NCI-H2196 treated with DMSO at 0.1 percent for 48 hours (cell line): ENCODE data around the gene TCP10L.
"Not testable (repeated sequence)": the region's sequence is repeated elsewhere in the genome, so short reads cannot be mapped to it uniquely, and the experiment has no call there.

Experiments
- DNase-seq: peaks from one replicate; lab custom pipeline; 2025; ENCODE audit not compliant: unreplicated experiment; lab: John Stamatoyannopoulos, UW

Gene TCP10L, protein sequence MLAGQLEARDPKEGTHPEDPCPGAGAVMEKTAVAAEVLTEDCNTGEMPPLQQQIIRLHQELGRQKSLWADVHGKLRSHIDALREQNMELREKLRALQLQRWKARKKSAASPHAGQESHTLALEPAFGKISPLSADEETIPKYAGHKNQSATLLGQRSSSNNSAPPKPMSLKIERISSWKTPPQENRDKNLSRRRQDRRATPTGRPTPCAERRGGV

DNA sequence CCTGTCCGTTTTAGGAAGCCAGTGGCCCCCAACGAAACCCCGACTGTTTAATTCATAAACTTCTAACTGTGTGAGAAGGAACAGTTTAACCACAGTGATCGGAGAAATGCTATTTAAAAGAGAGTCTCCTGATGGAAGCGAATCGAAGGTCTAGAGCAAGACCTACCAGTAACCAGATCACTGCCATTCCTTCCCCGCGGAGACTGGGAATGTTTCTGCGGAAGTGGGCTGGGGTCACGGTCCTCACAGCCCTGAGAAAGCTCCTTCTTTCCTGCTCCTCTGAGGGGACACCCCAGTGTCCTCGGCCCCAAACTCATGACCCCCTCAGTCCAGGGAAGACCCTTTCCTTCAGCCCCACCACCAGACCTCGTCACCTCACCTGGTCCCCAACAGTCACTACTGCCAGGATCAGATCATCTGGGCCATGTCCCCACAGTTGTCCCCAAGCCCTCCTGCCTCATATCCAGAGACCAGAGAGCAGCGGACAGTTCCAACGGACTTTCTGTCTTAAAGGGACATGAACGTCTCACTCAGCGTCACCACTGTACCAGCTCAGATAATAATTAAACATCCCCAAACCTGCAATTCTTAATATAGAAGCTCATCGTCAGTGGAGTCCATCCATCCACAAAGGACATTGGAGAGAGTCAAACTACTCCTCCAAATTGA, at the start of gene TCP10L:
TSS of gene TCP10L (minus strand) at position 482 of the 669 bp plus-strand sequence. CDS start 1,219 bp downstream, outside the sequence.
- no peak for DNase-seq

DNA sequence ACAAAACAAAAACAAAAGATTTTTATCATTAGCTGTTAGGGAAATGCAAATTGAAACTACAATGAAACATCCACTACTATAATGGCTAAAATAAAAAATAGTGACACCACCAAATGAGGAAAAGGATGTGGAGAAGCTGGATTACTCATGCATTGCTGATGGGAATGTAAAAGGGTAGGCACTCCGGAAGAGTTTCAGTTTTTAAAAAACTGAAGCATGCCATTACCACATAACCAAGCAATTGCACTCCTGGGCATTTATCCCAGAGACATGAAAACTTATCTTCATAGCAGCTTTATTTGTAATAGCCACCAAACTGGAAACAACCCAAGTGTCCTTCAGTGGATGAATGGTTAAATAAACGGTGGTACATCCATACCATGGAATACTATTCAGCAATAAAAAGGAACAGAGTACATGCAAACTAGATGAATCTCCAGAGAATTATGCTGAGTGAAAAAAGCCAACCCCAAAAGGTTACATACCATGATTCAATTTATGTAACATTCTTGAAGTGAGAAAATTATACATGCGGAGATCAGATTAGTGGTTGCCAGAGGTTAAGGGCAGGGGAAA, 41.4 kb upstream of the TCP10L start:
- no peak for DNase-seq

DNA sequence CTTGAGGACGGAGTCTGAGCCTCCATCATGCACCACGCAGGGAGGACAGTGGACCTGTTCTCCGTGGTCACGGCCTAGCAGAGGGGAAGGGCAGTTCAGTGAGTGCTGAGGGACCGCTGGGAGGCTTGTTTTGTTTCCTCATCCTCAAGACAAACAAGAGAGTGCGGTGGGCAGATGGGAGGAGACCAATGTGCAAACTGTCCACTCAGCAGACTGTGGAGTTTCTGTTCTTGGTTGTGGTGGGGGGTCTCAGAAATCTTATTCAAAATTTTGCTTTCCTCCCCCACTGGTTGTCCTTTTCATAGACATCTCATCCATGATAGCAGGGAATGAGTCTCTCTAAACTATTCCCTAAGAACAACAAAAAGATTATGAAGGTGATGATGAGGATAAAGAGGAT, 32.9 kb upstream of the TCP10L start:
- not testable (repeated sequence) for DNase-seq

DNA sequence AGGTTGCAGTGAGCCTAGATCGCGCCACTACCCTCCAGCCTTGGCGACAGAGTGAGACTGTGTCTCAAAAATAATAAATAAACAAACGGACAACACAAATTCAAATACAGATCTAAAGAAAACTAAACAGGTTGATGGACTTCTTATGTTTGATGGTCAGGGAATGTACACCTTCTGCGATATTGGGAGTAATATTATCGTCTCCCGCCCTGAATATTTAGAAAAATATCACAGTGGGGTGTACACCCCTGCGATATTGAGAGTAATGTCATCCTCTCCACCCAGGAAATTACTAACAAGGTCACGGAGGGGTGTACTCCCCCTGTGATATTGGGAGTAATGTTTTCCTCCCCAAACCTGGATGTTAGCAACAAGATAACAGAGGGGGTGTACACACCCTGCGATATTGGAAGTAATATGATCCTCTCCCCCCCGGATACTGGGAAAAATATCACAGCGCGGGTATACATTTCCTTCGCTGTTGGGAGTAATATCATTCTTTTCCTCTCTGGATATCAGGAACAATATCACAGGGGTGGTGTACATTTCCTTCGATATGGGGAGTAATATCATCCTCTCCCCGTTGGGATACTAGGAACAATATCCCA, 28.2 kb upstream of the TCP10L start:
- DNase-seq: no peak

DNA sequence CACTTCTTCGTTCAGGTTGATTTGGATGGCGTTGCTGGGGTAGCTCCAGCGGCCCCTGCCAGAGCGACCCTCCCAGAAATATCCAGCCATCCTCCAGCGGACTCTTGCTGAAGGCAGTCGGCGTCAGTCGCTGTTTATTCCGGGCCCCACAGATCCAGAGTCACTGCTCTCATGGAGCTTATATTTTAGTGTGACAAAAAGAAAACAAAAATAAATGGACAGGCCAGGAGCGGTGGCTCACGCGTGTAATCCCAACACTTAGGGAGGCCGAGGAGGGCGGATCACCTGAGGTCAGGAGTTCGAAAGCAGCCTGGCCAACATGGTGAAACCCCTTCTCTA, 27.6 kb upstream of the TCP10L start:
- DNase-seq: no peak

DNA sequence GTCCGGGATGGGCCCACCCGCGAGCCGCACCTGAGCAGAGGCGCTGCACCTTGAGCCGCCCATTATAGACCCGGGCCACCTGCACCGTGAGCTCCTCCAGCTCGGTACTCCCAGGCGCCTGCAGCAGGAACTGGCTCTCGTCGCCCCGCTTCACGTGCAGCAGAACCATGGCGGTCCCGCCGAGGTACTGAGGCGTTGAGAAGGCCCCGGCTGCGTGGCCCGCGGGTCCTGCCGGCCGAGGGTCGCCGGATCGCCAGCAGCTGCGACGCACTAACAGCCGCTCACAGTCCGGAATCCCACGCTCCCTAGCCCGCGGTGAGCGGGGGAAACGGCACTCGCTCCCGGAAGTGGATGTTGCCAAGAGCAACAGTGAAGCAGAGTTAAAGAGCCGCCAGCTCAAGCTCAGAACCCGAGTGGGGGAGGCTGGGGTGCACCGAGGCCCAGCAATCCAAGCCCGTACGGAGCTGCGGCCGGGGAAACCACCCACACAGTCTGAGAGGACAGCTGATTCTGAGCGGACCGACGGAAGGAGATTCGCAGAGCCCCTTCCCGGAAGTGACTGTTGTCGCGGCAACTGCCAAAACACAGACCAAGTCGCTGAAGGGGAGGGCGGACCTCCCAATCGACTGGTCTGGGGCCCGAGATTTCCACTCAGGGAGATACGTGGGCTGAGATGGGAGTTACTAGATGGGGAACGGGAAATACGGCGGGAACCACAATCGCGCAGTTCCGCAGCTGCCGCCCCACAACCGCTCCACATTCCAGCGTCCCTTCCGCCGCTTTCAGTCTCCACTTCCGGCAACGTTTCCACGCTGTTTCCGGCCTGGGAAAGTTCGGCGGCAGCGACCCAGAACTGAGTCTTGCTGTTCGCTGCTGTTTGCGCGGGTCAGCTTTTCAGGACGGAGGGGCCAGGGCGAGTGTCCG, 27.0 kb upstream of the TCP10L start, which contains the start of gene CFAP298:
TSS of gene CFAP298 (minus strand) at position 303 of the 924 bp plus-strand sequence. CDS start at position 169, 134 bp downstream.
- peak; percentile 84 for DNase-seq

DNA sequence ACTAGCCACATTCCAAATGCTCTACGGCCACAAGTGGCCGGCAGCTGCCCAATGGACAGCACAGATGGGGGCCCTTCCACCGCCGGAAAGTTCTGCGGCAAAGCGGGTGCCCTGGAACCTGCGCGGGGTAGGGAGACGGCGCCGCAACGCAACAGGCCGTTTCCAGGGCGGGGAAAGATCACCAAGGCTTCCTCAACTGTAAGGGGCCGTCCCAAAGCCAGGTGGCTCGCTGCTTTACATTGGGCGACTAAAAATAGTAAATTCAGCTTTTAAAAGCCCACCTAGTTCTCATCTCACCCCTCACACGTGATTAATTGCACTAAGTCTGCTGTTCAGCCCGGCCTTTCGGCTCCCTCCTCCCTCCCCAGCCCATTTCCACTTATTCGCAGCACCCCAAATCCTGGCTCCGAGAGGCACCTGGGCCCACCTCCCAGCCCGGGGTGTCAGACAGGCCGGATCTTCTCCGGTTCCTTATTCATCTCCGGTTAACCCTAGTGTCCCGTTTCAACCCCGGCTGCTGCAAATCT, 26.2 kb upstream of the TCP10L start:
- no peak for DNase-seq

DNA sequence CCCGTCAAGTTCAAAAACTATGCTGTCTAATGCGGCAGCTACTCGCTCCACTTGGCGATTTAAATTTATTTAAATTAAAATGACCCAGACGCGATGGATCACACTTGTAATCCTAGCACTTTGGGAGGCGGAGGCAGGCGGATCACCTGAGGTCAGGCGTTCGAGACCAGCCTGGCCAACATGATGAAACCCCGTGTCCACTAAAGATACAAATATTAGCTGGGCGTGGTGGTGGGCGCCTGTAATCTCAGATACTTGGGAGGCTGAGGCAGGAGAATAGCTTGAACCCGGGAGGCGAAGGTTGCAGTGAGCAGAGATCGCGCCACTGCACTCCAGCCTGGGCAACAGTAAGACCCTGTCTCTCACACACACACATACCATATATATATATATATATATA, 25.6 kb upstream of the TCP10L start:
- not testable (repeated sequence) for DNase-seq

DNA sequence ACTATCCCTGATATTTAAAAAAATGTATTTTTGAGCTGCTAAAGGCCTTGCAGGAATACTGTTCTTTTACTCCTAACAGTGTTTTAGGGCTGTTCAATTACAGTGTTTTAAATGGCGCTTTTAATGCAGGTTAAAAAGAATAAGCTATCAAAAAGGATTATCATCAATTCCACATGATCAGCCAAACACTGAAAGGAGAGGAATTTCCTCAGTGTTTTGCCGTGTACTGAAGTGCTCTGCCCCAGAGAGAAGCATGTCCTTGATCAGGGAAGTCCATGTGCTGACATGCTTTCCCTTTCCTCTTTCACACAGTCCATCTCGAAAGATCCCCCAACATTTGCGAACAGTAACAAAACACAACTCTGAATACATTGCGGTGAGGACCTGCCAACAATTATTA, 23.5 kb upstream of the TCP10L start:
- no peak for DNase-seq

DNA sequence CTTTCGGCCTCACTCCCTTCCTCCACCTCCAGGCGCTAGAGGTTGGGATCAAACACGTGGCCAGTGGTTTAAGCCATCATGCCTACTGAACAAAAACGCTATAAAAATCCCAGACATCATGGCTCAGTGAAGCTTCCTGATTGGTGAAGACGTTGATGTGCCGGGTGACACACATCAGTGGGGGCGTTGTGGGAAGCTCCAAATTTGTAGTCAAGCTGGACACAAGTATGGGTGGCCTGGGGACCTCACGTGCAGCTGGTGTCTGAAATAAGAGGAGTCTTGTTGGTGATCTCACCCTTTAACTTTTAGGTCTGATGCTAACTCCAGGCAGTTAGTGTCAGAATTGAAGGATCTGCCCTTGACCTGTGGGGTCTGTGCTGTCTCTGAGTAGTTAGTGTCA, 20.1 kb upstream of the TCP10L start:
- DNase-seq: no peak

DNA sequence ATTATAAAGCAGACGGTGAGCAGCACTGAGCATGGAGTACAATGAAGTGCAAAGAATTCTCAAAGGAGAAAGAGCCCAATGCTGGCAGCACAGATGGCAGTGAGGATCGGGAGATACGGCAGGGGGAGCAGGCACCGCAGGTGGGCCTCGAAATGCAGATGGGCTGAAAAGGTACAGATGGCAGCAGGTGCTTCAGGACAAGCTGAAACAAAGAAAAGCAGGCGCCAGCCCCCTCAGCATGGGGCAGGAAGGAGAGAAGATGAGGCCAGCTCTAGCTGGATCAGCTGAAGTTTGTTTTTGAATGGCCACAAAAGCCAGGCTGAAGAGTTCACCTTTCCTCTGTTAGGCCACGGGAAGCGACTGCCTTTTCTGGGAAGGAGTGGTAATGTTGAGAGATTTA, 19.1 kb upstream of the TCP10L start:
- no peak for DNase-seq

DNA sequence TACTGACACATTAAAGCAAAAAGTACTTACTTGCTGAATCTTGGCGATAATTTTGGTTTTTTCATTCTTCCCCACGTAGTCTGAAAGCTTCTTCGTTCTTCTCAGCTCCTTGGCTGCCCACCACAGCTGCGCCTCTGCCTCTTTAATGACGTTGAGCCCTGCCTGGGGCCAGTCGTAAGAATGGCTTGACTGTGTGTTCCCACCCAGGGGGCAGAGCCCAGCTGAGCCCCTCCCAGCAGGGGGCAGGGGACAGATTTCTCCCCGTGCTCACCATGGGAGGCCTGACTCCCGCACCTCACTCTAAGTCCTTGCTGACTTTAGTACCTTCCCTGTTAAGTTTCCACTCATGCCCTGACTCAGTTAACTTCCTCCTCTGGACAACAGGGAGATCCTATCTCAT, 17.8 kb upstream of the TCP10L start:
- no peak for DNase-seq

DNA sequence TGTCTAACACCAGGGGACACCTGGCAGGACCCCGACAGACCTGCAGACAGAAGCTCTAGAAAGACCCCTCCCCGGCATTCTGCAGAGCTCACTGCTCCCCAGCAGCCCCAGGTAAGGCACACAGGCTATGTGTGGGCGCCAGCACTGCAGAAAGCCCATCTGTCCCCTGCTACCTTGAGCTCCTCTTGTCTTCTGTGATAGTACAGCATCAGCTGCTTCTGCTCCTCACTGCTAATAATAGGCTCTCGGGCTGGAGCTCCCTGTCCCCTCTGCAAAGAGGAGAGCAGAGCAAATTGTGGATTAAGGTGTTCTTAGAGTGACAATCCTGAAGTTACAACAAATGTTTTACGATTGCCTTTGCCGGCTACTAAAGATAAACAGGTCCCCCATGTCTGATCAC, 16.8 kb upstream of the TCP10L start:
- no peak for DNase-seq

DNA sequence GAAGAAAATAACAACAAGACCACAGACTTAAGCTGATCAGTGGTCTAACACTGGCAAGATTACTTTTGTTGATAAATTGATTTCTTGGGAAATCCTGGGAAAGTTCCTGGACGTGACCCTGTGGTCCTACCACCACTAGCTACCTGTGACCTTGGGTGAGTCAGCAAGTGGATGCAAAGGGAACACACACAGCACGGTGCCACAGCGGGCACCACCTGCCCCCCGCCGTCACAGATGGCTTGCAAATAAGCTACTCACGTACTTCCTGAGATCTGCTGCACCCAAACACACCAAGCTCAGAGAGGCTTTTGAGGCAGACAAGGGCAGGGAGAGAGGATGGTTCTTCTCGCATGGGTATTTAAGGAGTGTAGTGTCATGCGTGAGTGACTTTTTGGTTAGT, 14.2 kb upstream of the TCP10L start:
- no peak for DNase-seq

DNA sequence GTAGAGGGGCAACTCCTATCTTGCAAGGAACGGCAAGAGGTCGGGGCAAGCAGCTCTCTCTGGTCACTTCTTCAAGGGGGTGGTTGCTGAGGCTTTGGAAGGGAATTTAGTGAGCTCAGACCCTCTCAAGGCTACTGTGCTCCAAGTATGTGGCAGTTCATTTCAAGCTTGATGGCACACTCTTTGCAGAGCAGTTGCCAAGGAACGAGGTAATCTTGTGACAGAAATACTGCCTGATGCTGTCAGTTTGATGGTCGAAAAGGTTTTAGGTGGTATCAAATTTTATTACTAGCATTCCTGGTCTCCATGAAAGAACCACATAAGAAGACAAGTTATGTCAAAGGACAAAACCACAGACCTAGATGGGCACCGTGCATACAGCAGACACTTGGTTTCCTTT, 13.8 kb upstream of the TCP10L start:
- DNase-seq: no peak

DNA sequence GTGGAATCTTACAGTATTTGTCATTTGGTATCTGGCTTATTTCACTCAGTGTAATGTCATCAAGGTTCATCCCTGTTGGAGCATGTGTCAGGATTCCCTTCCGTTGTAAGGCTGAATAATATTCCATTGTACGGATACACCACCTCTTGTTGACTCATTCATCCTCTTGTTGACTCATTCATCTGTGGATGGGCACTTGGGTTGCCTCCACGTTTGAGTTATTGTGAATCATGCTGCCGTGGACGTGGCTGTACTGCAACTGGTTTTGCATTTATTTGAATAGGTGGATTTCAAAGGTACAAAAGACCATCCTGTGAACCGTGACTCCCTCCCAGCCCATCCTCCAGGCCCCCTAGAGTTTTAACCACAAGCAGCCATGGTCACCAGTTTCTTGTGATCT, 11.9 kb upstream of the TCP10L start:
- no peak for DNase-seq

DNA sequence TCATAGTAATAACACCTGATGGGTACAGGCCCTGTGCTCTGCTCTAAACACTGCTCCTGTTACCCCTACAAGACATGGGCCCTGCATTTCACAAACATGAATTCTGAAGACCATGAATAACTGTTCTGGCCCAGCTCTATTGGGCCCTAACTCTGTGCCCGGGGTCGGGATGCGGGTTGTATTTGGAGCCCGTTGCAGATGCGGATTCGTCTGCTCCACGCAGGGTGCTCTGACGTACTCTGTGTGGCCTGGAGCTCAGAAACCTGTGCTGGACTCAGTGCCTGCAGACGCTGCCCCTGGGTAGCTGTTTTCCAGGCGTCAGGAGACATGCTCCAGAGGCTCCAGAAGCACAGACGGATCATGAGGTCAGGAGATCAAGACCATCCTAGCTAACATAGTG, 10.1 kb upstream of the TCP10L start:
- no peak for DNase-seq

DNA sequence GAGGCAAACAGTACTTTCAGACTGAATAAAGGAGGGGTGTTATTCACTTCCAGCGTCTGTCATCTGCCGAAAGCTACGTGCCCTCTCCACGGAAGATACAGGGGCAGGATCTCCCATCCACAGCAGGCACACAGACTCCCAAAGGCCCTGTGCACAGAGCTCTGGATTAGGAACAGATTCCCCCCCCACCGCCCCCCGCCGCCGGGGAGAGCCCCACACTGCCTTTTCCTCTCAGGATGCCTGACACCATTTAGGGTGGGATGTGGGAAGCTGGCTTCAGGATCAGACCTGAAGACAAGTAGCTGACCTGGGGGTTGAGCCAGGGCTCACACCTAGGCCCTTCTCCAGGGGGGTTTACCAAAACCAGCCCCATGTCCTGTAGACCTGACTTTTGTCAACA, 8.4 kb upstream of the TCP10L start:
- DNase-seq: no peak

DNA sequence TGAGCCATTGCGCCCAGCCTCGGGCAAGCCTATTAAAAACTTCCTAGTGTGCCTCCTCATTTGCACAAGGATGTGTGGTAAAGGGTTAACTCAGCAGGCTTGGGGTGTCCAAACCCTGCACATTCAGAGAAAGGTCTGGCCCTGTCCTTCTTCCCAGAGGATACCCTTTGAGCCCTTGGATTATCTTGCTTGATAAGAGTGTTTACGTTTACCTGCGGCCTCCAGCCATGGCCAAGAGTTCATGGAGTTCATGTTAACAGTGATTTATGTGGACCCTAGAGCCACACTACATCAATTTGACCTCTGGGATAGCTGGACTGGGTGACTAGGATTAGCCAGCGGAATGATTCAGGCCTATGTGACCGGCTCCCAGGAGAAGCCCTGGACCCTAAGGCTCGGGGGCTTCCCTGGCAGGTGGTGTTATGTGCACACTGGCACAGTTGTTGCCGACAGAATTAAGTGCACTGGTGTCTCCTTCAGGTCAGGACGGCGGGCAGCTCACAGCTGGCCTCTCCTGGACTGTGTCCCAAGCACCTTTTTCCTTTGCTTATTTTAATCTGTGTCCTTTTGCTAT, 7.7 kb upstream of the TCP10L start:
- no peak for DNase-seq

DNA sequence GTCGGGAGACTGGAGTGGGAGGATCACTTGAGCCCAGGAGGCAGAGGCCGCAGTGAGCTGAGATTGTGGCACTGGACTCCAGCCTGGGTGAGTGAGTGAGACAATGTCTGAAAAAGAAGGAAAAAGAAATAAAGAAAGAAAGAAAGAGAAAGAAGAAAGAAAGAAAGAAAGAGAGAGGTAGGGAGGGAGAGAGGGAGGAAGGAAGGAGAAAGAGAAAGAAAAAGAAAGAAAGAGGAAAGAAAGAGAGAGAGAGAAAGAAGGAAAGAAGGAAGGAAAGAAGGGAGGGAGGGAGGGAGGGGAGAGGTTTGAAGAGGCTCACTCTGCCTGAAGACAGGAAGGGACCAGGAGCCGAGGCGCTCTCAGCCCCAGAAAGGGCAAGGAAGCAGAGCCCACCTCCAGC, 4.8 kb upstream of the TCP10L start:
- no peak for DNase-seq

DNA sequence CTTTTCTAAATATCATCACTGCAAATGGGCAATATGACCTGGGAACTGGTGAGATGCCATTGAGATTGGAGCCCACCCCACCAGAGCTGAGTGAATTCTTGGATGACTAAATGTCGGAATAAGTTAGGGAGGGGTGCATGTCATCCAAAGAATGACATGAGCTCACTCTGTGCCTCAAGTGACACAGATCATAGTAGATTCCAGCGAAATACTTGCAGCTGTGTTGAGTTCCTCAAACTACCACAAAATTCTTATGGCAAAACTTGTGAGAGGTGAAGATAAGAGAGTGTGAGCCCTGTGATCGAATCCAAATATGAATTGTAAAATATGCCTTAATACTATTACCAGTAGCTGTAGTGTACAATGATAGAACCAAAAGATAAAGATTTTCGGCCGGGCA, 2.3 kb upstream of the TCP10L start:
- no peak for DNase-seq
